ENCODE measurements around the gene PCIF1.

The PCIF1 gene

DNA sequence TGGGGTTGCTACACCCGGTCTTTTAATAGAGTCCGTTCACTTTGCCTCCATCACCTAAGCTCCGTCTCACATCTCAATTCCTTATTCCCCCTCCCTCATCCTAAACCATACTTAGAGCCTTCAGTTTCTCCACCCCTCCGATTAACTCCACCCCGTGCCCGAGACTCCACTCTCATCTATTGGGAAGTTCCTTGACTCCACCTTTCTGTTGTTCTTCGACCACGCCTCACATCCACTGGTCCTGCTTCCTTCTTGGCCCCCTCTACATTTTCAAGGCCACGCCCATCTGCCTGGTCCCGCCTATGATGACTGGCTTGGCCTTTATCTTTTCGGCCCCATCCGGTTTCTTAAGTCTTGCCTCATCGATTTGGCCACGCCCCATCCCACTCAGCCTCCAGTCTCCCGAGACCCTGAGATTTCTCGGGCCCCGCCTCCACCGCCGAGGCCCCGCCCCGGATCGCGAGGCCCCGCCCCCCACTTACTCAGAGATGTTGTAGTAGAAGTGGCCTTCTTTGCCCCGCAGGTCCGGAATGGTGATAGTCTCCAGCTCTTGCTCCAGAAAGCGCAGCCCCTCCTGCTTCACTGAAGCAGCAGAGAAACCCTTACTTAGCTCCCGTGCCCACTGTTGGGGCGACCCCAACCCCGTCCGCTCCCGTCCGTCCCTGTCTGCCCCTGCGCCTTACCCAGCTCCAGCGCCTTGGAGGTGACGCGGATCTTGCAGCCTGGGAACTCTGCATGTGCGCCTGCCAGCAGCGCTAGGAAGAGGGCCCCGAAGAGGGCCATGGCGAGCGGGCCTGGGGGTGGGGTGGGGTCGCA lies 23.6 kb upstream of the PCIF1 start:
- DNase-seq (ENCODE audit: low read depth) = peak; percentile 95
- peak overlapping the region; percentile 48 for H3K4me3 ChIP-seq (ENCODE audit: control insufficient read depth, low read depth, low read length)
- TF ChIP-seq, protein P1, sequence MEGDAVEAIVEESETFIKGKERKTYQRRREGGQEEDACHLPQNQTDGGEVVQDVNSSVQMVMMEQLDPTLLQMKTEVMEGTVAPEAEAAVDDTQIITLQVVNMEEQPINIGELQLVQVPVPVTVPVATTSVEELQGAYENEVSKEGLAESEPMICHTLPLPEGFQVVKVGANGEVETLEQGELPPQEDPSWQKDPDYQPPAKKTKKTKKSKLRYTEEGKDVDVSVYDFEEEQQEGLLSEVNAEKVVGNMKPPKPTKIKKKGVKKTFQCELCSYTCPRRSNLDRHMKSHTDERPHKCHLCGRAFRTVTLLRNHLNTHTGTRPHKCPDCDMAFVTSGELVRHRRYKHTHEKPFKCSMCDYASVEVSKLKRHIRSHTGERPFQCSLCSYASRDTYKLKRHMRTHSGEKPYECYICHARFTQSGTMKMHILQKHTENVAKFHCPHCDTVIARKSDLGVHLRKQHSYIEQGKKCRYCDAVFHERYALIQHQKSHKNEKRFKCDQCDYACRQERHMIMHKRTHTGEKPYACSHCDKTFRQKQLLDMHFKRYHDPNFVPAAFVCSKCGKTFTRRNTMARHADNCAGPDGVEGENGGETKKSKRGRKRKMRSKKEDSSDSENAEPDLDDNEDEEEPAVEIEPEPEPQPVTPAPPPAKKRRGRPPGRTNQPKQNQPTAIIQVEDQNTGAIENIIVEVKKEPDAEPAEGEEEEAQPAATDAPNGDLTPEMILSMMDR (IDR thresholded peaks at IDR 0.05; ENCODE audit: control insufficient read depth, insufficient read depth, low read depth, low read length, missing control alignments) = no peak

DNA sequence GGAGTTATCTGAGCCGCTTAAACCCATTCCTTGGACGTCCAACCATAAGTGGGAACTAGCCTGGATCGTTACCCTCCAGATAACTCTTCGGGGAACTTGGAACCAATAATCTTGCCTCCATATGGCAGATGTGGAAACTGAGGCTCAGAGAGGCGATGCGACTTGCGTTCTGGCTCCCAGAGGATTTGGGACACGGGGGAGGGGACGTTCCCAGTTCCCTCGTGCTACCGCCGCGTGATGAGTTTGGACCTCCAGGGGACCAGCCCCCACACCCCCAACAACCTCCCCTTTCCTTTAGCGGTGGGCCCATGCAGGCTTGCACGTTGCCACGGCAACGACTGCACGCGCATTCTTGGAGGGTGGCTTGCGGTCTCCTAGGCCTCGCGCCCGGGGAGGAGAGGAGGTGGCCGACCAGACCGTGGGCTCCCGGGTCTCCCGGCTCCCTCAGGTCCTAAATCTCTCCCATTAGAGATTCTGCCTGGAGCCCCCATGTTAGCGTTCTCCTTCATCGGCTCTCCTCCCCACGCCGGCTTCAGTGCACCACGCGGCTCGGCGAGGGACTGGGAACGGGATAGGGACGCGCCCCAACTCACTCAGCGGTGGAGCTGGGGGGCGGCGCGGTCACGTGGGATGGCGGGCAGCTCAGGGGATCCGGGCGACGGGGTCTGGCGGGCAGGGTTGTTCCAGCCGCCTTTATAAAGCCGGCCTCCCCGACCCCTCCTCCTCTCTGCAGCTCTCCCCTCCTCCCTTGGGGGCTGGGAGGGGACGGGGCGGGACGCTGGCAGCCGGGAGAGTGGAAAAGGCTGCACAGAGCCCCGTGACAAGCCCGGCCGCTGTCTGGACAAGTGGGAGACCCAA lies 22.8 kb upstream of the PCIF1 start, which contains the start of gene PLTP:
Gene PLTP, minus strand, starts transcription at position 670 of the 858 bp plus-strand sequence. CDS start 703 bp downstream, outside the sequence.
- DNase-seq (ENCODE audit: low read depth) = no peak
- peak within 1 kb of the TSS; percentile 48 for H3K4me3 ChIP-seq (ENCODE audit: control insufficient read depth, low read depth, low read length)
- TF ChIP-seq, protein P1 (IDR thresholded peaks at IDR 0.05; ENCODE audit: control insufficient read depth, insufficient read depth, low read depth, low read length, missing control alignments) = no peak

DNA sequence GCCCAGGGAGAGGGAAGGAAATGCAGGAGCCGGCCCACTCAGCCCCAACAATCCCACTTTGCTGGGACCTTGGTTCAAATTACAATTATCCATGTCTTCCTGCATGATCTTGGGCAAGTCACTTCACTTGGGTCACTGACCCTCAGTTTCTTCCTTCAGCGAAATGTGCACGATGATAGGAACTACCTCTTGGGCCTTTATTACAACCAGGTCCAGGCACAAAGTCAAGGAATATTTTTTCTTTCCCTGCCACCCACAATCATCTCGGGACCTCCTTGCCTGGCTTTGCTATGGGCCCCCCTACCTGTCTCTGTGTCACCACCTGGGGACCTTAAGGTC lies 22.2 kb upstream of the PCIF1 start:
- TF ChIP-seq, protein P1 (IDR thresholded peaks at IDR 0.05; ENCODE audit: control insufficient read depth, insufficient read depth, low read depth, low read length, missing control alignments) = no peak
- DNase-seq (ENCODE audit: low read depth) = no peak
- peak overlapping the region; percentile 48 for H3K4me3 ChIP-seq (ENCODE audit: control insufficient read depth, low read depth, low read length)

DNA sequence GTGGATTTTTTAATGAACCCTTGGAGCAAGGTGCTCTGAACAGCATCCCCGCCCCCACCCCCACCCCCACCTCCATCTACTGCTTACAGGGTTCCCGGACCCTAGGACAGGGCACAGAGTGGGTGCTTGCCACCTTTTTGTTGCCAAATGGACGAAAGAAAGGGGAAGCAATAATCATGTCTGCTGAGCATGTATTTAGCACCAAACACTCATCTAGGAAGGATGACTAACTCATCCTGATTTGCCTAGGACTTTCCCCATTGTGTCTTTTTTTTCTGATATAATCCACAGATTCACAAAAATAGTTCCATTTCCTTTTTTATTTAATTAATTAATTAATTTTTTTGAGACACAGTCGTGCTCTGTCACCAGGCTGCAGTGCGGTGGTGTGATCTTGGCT lies 21.4 kb upstream of the PCIF1 start:
- DNase-seq (ENCODE audit: low read depth) = no peak
- TF ChIP-seq, protein P1 (IDR thresholded peaks at IDR 0.05; ENCODE audit: control insufficient read depth, insufficient read depth, low read depth, low read length, missing control alignments) = no peak
- H3K4me3 ChIP-seq (ENCODE audit: control insufficient read depth, low read depth, low read length) = no peak overlapping the region

DNA sequence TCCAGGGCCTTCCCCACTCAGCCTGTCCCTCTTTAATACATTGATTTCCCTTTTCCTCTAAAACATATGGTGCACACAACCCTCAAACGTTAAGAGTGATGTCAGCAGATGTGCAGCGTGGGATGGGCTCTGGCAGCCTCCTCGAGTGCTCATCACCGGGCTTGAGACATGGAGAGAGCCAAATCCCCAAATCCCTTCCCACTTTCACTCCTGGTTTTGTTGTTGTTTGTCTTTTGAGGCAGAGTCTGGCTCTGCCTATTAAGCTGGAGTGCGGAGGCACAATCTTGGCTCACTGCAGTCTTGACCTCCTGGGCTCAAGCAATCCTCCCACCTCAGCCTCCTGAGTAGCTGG lies 16.7 kb upstream of the PCIF1 start:
- no peak overlapping the region for H3K4me3 ChIP-seq (ENCODE audit: control insufficient read depth, low read depth, low read length)
- TF ChIP-seq, protein P1 (IDR thresholded peaks at IDR 0.05; ENCODE audit: control insufficient read depth, insufficient read depth, low read depth, low read length, missing control alignments) = no peak
- DNase-seq (ENCODE audit: low read depth) = no peak

DNA sequence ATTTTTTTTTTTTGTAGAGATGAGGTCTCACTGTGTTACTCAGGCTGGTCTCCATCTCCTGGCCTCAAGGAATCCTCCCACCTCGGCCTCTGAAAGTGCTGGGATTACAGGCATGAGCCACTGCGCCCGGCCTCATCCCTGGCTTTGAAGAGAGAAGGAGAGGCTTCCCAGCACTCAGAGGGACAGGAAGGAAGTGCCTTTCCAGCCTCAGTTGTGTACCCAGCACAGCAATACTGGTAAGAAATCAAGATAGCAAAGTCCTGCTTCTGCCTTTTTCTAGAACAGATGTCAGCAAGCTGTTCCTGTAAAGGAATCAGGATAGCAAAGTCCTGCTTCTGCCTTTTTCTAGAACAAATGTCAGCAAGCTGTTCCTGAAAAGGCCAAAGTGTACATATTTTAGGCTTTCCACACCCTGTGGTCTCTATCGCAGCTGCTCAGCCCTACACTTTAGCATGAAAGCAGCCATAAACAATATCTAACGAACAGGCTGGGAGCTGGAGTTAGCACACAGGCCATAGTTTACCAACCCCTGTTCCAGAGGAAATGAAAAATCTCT lies 16.2 kb upstream of the PCIF1 start:
- DNase-seq (ENCODE audit: low read depth) = no peak
- no peak overlapping the region for H3K4me3 ChIP-seq (ENCODE audit: control insufficient read depth, low read depth, low read length)
- TF ChIP-seq, protein P1 (IDR thresholded peaks at IDR 0.05; ENCODE audit: control insufficient read depth, insufficient read depth, low read depth, low read length, missing control alignments) = no peak
